Measurements from ENCODE around the gene ZNF221.

The ZNF221 gene

GRCh38 chr19:43960411-43960810 is 9.4 kb downstream of the ZNF221 start:
- DNase-seq, result no peak

- no peak for DNase-seq
These were observed 15.2 kb downstream of the ZNF221 start for GRCh38 chr19:43966079-43966694.

DNA sequence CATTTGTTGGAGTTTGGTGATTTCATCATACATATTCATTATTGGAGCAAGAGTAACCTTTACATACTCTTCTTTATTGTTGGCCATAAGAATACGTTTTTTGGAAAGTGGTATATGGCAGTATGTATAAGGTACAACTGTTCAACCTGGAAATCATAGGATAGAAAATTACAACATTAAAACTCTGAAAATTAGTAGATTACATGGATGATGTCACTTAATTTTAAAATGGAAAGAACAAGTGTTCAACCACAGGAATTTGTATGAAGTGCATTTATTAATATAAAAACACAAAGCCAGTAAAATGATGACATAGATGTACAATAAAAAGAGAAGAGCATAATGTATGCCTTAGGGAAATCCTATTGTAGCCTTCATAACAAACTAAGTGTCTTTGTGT is 25.7 kb downstream of the ZNF221 start:
- no peak for DNase-seq

- no peak for DNase-seq
These were observed 32.5 kb downstream of the ZNF221 start for GRCh38 chr19:43983544-43983911.

DNA sequence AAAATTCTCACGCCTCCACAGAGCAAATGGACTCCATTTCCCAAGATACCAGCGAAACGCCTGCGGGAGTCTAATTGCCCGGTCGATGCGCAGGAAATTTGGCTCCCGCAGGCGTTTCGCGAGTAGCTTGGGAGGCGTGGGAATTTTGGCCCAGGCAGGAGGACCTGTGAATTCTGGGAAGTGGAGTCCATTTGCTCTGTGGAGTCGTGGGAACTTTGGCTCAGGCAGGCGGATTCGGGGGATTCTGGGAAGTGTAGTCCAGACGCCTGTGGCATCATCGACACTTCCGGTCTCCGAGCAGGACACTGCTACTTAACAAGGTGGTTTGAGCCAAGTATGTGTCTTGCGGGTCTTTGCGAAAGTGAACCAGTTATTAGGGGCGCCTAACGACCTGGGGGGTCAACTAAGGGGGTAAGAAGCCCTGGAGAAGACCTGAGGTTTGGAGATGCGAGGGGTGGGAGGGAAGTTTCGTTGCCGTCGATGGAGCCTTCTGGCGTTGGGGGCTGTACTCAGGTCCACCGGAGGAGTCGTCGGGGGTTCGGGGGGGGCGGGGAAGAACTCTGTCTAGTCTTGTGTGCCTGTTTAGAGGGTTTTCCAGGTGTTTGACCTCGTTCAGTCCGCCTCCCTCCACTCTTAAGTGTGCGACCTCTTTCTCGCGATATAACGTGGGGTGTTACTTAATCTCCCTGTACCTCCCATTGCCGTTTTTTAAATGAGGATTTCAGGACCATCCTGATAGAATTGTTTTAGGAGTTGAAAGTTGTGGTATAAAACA is 33.1 kb downstream of the ZNF221 start, which contains the start of gene ZNF155:
TSS of gene ZNF155 (plus strand) at position 277 of the 775 bp plus-strand sequence. CDS start 4,356 bp downstream, outside the sequence.
- DNase-seq, result peak; percentile 91

DNA sequence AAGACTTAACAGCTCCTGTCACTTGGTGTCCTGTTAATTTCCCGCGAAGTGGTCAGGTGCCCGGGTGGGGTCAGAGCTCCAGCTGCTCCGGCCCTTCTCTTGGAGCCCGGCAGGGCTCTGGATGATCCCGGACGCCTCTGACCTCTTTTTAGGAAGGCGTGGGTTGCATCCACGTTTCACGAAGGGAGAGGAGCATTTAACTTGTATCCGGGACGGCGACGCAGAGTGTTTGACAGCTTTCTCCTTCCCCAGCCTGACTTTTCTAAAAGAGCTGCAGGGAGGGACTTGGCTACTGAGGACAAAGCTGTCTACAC is 33.6 kb downstream of the ZNF221 start:
- DNase-seq, result no peak

DNA sequence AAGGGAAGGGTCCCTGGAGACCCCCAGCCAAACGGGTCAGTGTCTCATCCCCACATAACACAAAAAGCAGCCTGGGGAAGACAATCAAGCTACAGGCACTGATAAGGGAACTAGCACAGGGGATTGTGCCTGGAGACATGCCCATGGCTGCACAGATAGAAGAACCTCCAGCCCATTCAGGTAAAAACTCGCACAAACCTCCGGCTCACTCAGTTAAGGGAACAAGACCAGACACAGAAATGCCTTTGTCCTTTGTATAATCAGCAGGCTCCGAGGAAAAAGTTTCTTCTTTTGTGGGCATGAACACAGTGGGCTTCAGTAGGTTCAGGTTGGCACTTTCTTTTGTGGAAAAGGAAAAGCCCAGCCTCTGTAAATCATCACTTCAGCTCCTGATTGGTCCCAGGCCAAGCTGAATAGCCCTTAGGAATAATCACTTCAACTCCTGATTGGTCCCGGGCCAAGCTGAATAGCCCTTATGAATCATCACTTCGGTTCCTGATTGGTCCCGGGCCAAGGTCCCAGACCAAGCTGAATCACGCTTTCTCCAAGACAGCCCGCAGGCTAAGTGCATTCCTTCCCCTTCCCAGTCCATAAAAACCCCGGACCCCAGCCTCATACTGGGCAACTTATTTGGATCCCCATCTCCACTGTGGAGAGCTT is 46.7 kb downstream of the ZNF221 start:
- DNase-seq, result no peak

- no peak for DNase-seq
These were observed 51.2 kb downstream of the ZNF221 start for GRCh38 chr19:44002212-44002565.

DNA sequence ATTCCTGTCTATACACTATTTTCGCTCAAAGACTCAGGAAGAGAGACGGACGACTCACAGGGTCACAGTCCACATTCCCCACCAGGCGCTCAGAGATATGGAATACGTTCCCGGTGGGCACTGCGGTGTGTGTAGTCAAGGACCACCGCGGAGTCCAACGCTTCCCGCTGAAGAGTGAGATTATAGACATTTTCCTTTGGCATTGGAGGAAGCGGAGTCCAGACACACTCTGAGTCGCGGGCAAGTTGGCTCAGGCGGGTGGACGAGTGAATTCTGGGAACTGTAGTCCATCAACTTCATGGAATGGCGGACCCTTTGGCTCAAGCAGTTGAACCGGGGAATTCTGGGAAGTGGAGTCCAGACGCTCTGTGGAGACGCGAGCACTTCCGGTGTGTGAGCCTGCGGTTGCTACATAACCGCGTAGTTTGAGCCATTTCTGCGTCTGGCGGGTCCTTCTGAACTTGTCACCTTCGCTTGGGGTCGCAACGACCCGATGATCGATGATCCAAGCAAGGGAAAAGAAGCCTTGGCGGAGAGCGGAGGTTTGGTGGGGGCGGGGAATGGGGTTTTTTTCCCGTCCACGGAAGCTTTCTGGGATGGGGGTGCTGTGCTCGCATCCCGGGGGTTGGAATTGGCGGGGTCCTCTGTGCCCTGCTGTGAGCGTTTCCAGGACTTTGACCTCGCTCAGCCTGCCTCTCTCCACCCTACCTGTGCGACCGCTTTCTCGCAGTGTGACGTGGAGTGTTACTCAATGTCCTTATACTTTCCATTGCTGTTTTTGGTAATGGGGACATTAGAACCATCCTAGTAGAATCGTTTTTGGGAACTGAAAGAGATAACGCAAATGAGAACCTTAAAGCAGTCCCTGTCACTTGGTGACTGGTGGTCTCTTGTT is 51.8 kb downstream of the ZNF221 start, which contains the start of gene ZNF230:
TSS of gene ZNF230 (plus strand) at position 392 of the 895 bp plus-strand sequence. CDS start 4,122 bp downstream, outside the sequence.
- peak; percentile 90 for DNase-seq

GRCh38 chr19:44003461-44004009 is 52.5 kb downstream of the ZNF221 start:
- no peak for DNase-seq

- DNase-seq, result no peak
These were observed 54.9 kb downstream of the ZNF221 start for GRCh38 chr19:44005973-44006372.

GRCh38 chr19:44007473-44007872 is 56.4 kb downstream of the ZNF221 start:
- no peak for DNase-seq

GRCh38 chr19:44010468-44010867 is 59.4 kb downstream of the ZNF221 start:
- DNase-seq, result no peak

Data from NCI-H1092 treated with DMSO at 0.1 percent for 48 hours (cell line).